Prostate gland (tissue), 2 donors: ENCODE data around the gene GPR68. TPM values are rescaled to one million over a fixed set of nuclear protein-coding genes. Genes with fewer than 3 reads are reported as not detected.
"Not testable (repeated sequence)": the region's sequence is repeated elsewhere in the genome, so short reads cannot be mapped to it uniquely, and the experiment has no call there.

Experiments
- DNase-seq: peaks from one replicate; pipeline ENCODE4 v3.0.0-alpha.2; 2019; ENCODE audit warnings: low spot score
- H3K27ac ChIP-seq, 2 donors: fragments of 200-600 bp; sonication (generic); 2 replicates each; pipeline ENCODE4 v1.5.1; 2017 to 2019
- H3K27me3 ChIP-seq: fragments of 200-600 bp; sonication (generic); replicated peaks from 2 replicates; pipeline ENCODE4 v1.5.1; 2019; ENCODE audit not compliant: insufficient read depth
- H3K36me3 ChIP-seq, 2 donors: fragments of 200-600 bp; sonication (generic); 1 replicate in 1 of 2; 2 replicates in 1 of 2; pipeline versions ENCODE4 v1.5.1 to v1.8.1; 2017 to 2019
- H3K4me1 ChIP-seq: fragments of 200-600 bp; sonication (generic); replicated peaks from 2 replicates; pipeline ENCODE4 v1.5.1; 2019
- H3K4me3 ChIP-seq, 2 donors: fragments of 200-600 bp; sonication (generic); 2 replicates each; pipeline ENCODE4 v1.5.1; 2017 to 2019
- H3K9me3 ChIP-seq: fragments of 200-600 bp; sonication (generic); 2 replicates; pipeline ENCODE4 v1.5.1; 2017
- POLR2A ChIP-seq: fragments of 450-650 bp; IDR thresholded peaks from one replicate; pipeline ENCODE4 v1.6.1; 2016; ENCODE audit warnings: antibody characterized with exemption, mild to moderate bottlenecking
- POLR2AphosphoS5 ChIP-seq: sonication (generic); formaldehyde crosslinking; IDR thresholded peaks from one replicate; pipeline ENCODE4 v1.6.1; 2017; ENCODE audit warnings: antibody characterized with exemption
- WGBS: methylation state at CpG from one replicate; pipeline ENCODE4 v1.1.5; 2018; 5-methylcytosine and 5-hydroxymethylcytosine counted together
- intact Hi-C: fragments of 100-400 bp; cut with DNase I; formaldehyde crosslinking; loops from one replicate; pipeline ENCODE4 v1.14.2; 2022
- total RNA-seq, 2 donors: library from RNA; depleted of rRNA; stranded (reverse); fragments of >200 nt; gene quantifications; one replicate each; pipeline ENCODE4 v1.1.0, GENCODE V29; 2016
- TF ChIP-seq, protein P1 (sequence below), 4 experiments: fragments of 200-600 bp in 2 of 4; fragments of 450-650 bp in 2 of 4; sonication (generic) in 2 of 4; IDR thresholded peaks; 1 replicate in 3 of 4; 2 replicates in 1 of 4; pipeline ENCODE4 v1.5.1; 2016 to 2019; ENCODE audit warnings: antibody characterized with exemption in 4 of 4, mild to moderate bottlenecking in 2 of 4, moderate library complexity in 2 of 4

The GPR68 gene
- total RNA-seq, 2 donors from 2014 or later: 0.87 to 3.0 TPM

DNA sequence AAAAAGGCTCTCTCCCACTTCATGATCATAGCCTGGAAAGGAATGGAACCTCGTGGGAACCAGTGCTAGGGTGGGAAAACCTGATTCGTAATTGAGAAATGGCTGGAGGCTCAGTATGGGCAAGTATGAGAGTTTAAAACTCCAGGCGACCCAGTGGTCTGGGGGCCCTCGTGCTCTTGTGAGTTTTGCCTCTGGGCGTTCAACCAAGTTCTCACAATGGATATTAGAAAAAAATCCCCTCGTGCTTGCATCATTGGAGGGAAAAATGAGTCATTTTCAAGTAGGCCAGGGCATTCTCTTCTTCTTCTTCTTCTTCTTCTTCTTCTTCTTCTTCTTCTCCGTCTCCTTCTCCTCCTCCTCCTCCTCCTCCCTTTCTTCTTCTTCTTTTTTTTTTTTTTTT, 39.0 kb downstream of the GPR68 start:
- WGBS: 87% methylated on average over 7 of the region's 7 CpGs
- intact Hi-C loops: no loop called here
- TF ChIP-seq, protein P1, sequence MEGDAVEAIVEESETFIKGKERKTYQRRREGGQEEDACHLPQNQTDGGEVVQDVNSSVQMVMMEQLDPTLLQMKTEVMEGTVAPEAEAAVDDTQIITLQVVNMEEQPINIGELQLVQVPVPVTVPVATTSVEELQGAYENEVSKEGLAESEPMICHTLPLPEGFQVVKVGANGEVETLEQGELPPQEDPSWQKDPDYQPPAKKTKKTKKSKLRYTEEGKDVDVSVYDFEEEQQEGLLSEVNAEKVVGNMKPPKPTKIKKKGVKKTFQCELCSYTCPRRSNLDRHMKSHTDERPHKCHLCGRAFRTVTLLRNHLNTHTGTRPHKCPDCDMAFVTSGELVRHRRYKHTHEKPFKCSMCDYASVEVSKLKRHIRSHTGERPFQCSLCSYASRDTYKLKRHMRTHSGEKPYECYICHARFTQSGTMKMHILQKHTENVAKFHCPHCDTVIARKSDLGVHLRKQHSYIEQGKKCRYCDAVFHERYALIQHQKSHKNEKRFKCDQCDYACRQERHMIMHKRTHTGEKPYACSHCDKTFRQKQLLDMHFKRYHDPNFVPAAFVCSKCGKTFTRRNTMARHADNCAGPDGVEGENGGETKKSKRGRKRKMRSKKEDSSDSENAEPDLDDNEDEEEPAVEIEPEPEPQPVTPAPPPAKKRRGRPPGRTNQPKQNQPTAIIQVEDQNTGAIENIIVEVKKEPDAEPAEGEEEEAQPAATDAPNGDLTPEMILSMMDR (IDR thresholded peaks at IDR 0.05): no peak
- TF ChIP-seq POLR2AphosphoS5: no peak
- TF ChIP-seq POLR2A: no peak
- Histone ChIP-seq H3K36me3 (no peaks in the 10 kb centered on the region), H3K4me1 (no peaks in the 10 kb centered on the region), H3K9me3 (no peaks in the 10 kb centered on the region), H3K27ac (no peak overlapping the region), H3K4me3 (no peak overlapping the region), H3K27me3 (no peaks in the 10 kb centered on the region)
- no peak for DNase-seq

DNA sequence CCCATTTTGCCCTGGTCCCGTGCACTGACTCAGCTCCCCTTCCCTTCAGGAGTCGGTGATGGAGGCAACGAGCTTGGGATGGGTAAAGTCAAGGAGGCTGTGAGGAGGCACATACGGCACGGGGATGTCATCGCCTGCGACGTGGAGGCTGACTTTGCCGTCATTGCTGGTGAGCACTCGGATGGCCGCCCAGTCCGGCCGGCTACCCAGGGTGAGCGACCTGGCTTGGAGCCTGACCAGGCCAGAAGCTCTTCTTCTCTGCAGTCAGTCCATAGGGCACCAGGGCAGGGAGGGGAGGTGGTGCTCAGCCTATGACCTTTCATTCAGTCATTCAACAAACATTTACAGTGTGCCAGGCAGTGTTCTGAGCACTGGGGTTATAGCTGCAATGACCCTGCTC, 39.8 kb downstream of the GPR68 start:
- Histone ChIP-seq H3K27me3 (no peaks in the 10 kb centered on the region), H3K9me3 (no peaks in the 10 kb centered on the region), H3K4me1 (no peaks in the 10 kb centered on the region), H3K36me3 (peaks cover 0 to 6% of the 10 kb centered on the region in 2 donors), H3K4me3 (no peak overlapping the region), H3K27ac (no peak overlapping the region)
- no peak for TF ChIP-seq POLR2A
- TF ChIP-seq, protein P1 (IDR thresholded peaks at IDR 0.05): no peak
- no peak for TF ChIP-seq POLR2AphosphoS5
- 94% methylated on average over 11 of the region's 14 CpGs for whole genome bisulfite sequencing
- intact Hi-C loops: no loop called here
- no peak for DNase-seq

DNA sequence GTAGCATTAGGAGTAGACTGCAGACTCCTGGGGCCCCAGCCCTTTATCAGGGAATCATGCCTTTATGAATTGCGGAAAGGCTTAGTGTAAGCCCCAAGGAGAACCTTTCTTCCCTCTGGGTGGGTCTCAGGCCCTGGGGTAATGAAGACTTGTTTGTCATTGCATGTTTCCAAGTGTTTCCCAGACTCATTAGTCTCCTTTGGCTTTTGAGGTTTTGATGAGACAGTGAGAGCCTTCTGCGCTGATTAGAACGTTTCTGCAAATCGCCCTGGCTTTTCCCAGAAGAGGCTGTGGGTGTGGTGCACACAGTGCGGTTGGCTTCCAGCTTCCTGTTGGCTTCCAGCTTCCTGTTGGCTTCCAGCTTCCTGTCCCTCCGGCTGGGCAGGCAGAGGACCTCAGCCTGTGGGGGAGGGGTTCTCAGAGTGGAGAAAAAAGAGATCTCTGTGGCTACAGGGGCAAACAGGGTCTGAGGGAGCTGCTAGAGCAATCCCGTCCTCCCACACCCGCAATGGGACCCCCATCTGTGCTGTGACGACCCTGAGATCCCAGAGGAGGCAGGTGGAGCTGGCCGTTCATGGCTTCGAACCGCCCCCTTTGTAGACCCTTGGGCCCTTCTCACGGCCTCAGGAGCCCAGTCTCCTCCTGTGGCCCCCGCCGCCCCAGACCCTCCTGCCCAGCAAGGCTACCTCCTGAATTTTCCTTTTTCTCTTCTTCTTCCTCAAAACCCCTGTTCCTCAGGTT, 42.1 kb downstream of the GPR68 start:
- 85% methylated on average over 15 of the region's 15 CpGs for WGBS
- Histone ChIP-seq H3K9me3 (no peaks in the 10 kb centered on the region), H3K4me3 (no peak overlapping the region), H3K4me1 (no peaks in the 10 kb centered on the region), H3K27ac (peak overlapping the region in 1 of 2 donors; percentile 50), H3K27me3 (no peaks in the 10 kb centered on the region), H3K36me3 (peaks cover 0 to 7% of the 10 kb centered on the region in 2 donors)
- TF ChIP-seq POLR2AphosphoS5: peak; percentile 74
- no peak for TF ChIP-seq POLR2A
- intact Hi-C loops: no loop called here
- peak; percentile 35 for DNase-seq

DNA sequence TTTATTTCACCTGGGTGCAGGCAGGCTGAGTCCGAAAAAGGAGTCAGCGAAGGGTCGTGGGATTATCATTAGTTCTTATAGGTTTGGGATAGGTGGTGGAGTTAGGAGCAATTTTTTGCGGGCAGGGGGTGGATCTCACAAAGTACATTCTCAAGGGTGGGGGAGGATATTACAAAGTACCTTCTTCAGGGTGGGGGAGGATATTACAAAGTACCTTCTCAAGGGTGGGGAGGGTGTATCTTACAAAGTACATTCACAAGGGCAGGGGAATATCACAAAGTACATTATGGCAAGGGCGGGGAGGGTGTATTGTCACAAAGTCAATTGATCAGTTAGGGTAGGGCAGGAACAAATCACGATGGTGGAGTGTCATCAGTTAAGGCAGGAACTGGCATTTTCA, 43.7 kb downstream of the GPR68 start:
- H3K36me3 ChIP-seq, DNase-seq, H3K27ac ChIP-seq, H3K4me1 ChIP-seq, H3K9me3 ChIP-seq, intact Hi-C loops, H3K4me3 ChIP-seq, H3K27me3 ChIP-seq: not testable (repeated sequence)
- WGBS: 97% methylated on average over 6 of the region's 6 CpGs

DNA sequence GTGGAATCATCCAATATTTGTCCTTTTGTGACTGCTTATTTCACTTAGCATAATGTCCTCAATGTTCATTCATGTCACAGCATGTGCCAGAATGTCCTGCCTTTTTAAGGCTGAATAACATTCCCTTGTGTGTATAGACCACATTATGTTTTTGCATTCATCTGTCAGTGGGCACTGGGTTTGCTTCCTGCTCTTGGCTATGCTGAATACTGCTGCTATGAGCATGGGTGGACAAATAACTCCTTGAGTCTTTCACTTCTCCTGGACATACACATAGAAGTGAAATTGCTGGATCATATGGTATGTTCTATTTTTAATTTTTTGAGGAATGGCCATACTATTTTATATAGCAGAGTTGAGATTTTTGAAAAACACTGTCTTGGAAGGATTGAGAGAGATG, 46.9 kb downstream of the GPR68 start:
- Histone ChIP-seq H3K36me3 (peaks cover 0 to 7% of the 10 kb centered on the region in 2 donors), H3K27me3 (no peaks in the 10 kb centered on the region), H3K27ac (no peak overlapping the region), H3K9me3 (no peaks in the 10 kb centered on the region), H3K4me3 (no peak overlapping the region), H3K4me1 (no peaks in the 10 kb centered on the region)
- DNase-seq: no peak
- intact Hi-C loops: no loop called here
- TF ChIP-seq POLR2A (no peak), POLR2AphosphoS5 (no peak)
- TF ChIP-seq, protein P1 (IDR thresholded peaks at IDR 0.05): no peak

DNA sequence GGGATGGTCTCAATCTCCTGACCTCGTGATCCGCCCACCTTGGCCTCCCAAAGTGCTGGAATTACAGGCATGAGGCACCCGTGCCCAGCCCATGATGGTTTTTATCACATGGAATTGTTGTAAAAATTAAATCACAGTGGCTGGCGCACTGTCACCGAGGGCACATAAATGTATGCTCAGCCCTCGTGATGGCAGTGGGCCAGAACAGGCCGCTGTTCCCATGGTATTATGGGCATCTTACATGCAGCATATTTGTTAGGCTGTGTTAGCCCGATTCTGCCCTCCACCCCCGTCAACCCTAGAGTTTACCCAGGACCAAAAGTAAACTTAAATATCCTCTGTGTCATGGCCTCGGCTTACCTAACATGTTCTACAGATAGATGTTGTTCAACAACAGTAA, 48.6 kb downstream of the GPR68 start:
- intact Hi-C loops: no loop called here
- no peaks in the 10 kb centered on the region for H3K9me3 ChIP-seq
- no peak overlapping the region for H3K27ac ChIP-seq
- H3K36me3 ChIP-seq: peaks cover 0 to 7% of the 10 kb centered on the region in 2 donors
- no peak overlapping the region for H3K4me3 ChIP-seq
- no peaks in the 10 kb centered on the region for H3K4me1 ChIP-seq
- no peaks in the 10 kb centered on the region for H3K27me3 ChIP-seq
- no peak for DNase-seq
- 75% methylated on average over 10 of the region's 10 CpGs for WGBS
- no peak for TF ChIP-seq POLR2A
- TF ChIP-seq, protein P1 (IDR thresholded peaks at IDR 0.05): no peak
